Ecto neural progenitor cell (in vitro differentiated cells): Measurements from ENCODE around the gene EIF2B4.
"Not testable (repeated sequence)": the region's sequence is repeated elsewhere in the genome, so short reads cannot be mapped to it uniquely, and the experiment has no call there.

Experiments used
- DNase-seq: peaks from one replicate; pipeline ENCODE4 v3.0.0-alpha.2; 2018; ENCODE audit warnings: low spot score

EIF2B4 gene

GRCh38 chr2:27336173-27336572, 34.0 kb downstream of the EIF2B4 start:
- DNase-seq, result no peak

- no peak for DNase-seq
Observed at GRCh38 chr2:27335311-27335710, 34.8 kb downstream of the EIF2B4 start.

GRCh38 chr2:27324720-27325119, 45.4 kb downstream of the EIF2B4 start:
- DNase-seq, result no peak

GRCh38 chr2:27323596-27324285, 46.4 kb downstream of the EIF2B4 start:
- no peak for DNase-seq

GRCh38 chr2:27322766-27323595, 47.2 kb downstream of the EIF2B4 start, which contains the start of gene MPV17:
MPV17 (minus strand) TSS chr2:27323097; CDS start chr2:27322517, 580 bp downstream.
- DNase-seq, result peak; percentile 92

GRCh38 chr2:27322301-27322765, 47.8 kb downstream of the EIF2B4 start:
- DNase-seq, result no peak

GRCh38 chr2:27320958-27321543, 49.1 kb downstream of the EIF2B4 start:
- DNase-seq, result no peak

GRCh38 chr2:27319839-27320238, 50.3 kb downstream of the EIF2B4 start:
- not testable (repeated sequence) for DNase-seq

- DNase-seq, result no peak
Observed at GRCh38 chr2:27316655-27317412, 53.3 kb downstream of the EIF2B4 start.

GRCh38 chr2:27315122-27315521, 55.0 kb downstream of the EIF2B4 start:
- DNase-seq, result no peak

- no peak for DNase-seq
Observed at GRCh38 chr2:27314709-27315108, 55.4 kb downstream of the EIF2B4 start.
